Sigmoid colon (tissue), 4 donors: Measurements from ENCODE around the gene KCNIP2.

ENCODE experiments used
- EP300 ChIP-seq, 4 donors: sonication (generic); formaldehyde crosslinking; IDR thresholded peaks; one replicate each; pipeline ENCODE4 v1.6.1; 2017; ENCODE audit warnings: antibody characterized with exemption in 4 of 4
- POLR2AphosphoS5 ChIP-seq, 4 donors: sonication (generic); formaldehyde crosslinking; IDR thresholded peaks; one replicate each; pipeline ENCODE4 v1.6.1; 2017; ENCODE audit warnings: antibody characterized with exemption in 4 of 4
- TF ChIP-seq, protein P1 (sequence below), 4 experiments: fragments of 450-650 bp in 3 of 4; fragments of 200-600 bp in 1 of 4; IDR thresholded peaks; one replicate each; pipeline ENCODE4 v1.5.1; 2016 to 2019; ENCODE audit warnings: antibody characterized with exemption in 4 of 4, mild to moderate bottlenecking in 3 of 4, moderate library complexity in 2 of 4

DNA sequence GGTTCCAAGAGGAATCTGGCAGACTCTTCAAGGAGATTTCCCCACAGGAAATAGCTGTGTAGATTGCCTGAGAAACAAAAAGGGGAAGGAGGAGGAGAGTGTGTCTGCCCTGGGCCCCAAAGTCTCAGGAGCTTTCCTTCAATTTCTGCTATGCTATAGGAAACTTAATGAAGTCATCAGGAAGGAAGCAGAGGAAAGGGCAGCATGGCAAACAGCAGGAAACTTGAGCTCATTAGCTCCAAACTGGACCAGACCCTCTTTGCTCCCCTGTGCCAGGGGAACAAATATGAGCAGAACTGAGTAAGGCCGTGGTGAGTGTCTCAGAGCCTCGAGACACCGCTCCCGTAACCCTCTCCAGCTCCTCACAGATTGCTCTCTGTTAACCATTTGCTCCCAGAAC lies 4.8 kb upstream of the KCNIP2 start:
- no peak for TF ChIP-seq EP300 (IDR thresholded peaks at IDR 0.05)
- TF ChIP-seq, protein P1, sequence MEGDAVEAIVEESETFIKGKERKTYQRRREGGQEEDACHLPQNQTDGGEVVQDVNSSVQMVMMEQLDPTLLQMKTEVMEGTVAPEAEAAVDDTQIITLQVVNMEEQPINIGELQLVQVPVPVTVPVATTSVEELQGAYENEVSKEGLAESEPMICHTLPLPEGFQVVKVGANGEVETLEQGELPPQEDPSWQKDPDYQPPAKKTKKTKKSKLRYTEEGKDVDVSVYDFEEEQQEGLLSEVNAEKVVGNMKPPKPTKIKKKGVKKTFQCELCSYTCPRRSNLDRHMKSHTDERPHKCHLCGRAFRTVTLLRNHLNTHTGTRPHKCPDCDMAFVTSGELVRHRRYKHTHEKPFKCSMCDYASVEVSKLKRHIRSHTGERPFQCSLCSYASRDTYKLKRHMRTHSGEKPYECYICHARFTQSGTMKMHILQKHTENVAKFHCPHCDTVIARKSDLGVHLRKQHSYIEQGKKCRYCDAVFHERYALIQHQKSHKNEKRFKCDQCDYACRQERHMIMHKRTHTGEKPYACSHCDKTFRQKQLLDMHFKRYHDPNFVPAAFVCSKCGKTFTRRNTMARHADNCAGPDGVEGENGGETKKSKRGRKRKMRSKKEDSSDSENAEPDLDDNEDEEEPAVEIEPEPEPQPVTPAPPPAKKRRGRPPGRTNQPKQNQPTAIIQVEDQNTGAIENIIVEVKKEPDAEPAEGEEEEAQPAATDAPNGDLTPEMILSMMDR (IDR thresholded peaks at IDR 0.05): no peak
- no peak for TF ChIP-seq POLR2AphosphoS5 (IDR thresholded peaks at IDR 0.05)
